IMR-90 (cell line): ENCODE data around the gene TECTA. TPM values are rescaled to one million over a fixed set of nuclear protein-coding genes. Genes with fewer than 3 reads are reported as not detected.

Source experiments
- ATAC-seq: fragments of 200-7000 bp; cut with Tn5 transposase; 2 replicates; pipeline ENCODE4 v1.9.1; 2020; ENCODE audit warnings: low read depth, mild to moderate bottlenecking, moderate library complexity
- BruUV-seq: library from RNA; stranded (reverse); fragments of 400-500 nt; replicated peaks from 2 replicates; lab custom pipeline; 2021; lab: Mats Ljungman, UMichigan
- CTCF ChIA-PET: fragments of 300-600 bp; formaldehyde crosslinking; extraction: SDS; loops from one replicate; lab custom pipeline; 2021; ENCODE audit warnings: antibody characterized with exemption; lab: Yijun Ruan, JAX
- POLR2A ChIA-PET: fragments of 300-600 bp; sonication (Branson Sonifier 250); formaldehyde crosslinking; loops from one replicate; lab custom pipeline; 2022; ENCODE audit warnings: antibody characterized with exemption; ENCODE audit not compliant: unreplicated experiment; lab: Charles Lee
- DNase-seq: peaks from one replicate; pipeline ENCODE4 v3.0.0; 2013
- H2AFZ ChIP-seq: replicated peaks from 2 replicates; pipeline ENCODE3; 2013; ENCODE audit warnings: low read length, mild to moderate bottlenecking; ENCODE audit not compliant: poor library complexity
- H2AK5ac ChIP-seq: 2 replicates; pipeline ENCODE4 v1.6.1; 2013; ENCODE audit warnings: low read depth, low read length, inconsistent platforms
- H2AK9ac ChIP-seq: replicated peaks from 2 replicates; pipeline ENCODE3; 2013; ENCODE audit warnings: mild to moderate bottlenecking, low read depth, low read length, moderate library complexity; ENCODE audit not compliant: poor library complexity
- H2BK120ac ChIP-seq: 2 replicates; pipeline ENCODE4 v1.6.1; 2013; ENCODE audit warnings: low read depth, low read length, inconsistent platforms
- H2BK15ac ChIP-seq: 3 replicates; pipeline ENCODE4 v1.6.1; 2013; ENCODE audit warnings: low read depth, low read length, inconsistent platforms
- H2BK20ac ChIP-seq: 2 replicates; pipeline ENCODE4 v1.6.1; 2013; ENCODE audit warnings: low read depth, mild to moderate bottlenecking, inconsistent platforms, low read length, moderate library complexity
- H2BK5ac ChIP-seq: 2 replicates; pipeline ENCODE4 v1.6.1; 2013; ENCODE audit warnings: mild to moderate bottlenecking, low read depth, low read length, inconsistent platforms; ENCODE audit not compliant: poor library complexity, severe bottlenecking
- H3K14ac ChIP-seq: replicated peaks from 2 replicates; pipeline ENCODE4 v1.6.1; 2013; ENCODE audit warnings: low read depth, low read length, inconsistent platforms
- H3K18ac ChIP-seq: 2 replicates; pipeline ENCODE4 v1.6.1; 2013; ENCODE audit warnings: low read depth, low read length, control low read depth
- H3K23ac ChIP-seq: 2 replicates; pipeline ENCODE4 v1.6.1; 2013; ENCODE audit warnings: low read depth, low read length, inconsistent platforms
- H3K27ac ChIP-seq: 2 replicates; pipeline ENCODE4 v1.5.1; 2013; ENCODE audit warnings: mild to moderate bottlenecking, control low read depth, low read length; ENCODE audit not compliant: insufficient read depth
- H3K27me3 ChIP-seq: 2 replicates; pipeline ENCODE4 v1.6.1; 2013; ENCODE audit warnings: low read length; ENCODE audit not compliant: control insufficient read depth, insufficient read depth
- H3K36me3 ChIP-seq: 2 replicates; pipeline ENCODE4 v1.6.1; 2013; ENCODE audit warnings: low read length, mixed read lengths; ENCODE audit not compliant: control insufficient read depth, insufficient read depth
- H3K4ac ChIP-seq: 2 replicates; pipeline ENCODE4 v1.6.1; 2013; ENCODE audit warnings: low read depth, low read length, inconsistent platforms
- H3K4me1 ChIP-seq: 2 replicates; pipeline ENCODE4 v1.6.1; 2013; ENCODE audit warnings: low read length, mixed read lengths; ENCODE audit not compliant: control insufficient read depth, insufficient read depth
- H3K4me2 ChIP-seq: 2 replicates; pipeline ENCODE4 v1.6.1; 2013; ENCODE audit warnings: low read depth, mild to moderate bottlenecking, control low read depth, low read length, moderate library complexity
- H3K4me3 ChIP-seq: 2 replicates; pipeline ENCODE4 v1.5.1; 2013; ENCODE audit warnings: low read depth, mild to moderate bottlenecking, control low read depth, low read length, moderate library complexity; ENCODE audit not compliant: insufficient read depth
- H3K56ac ChIP-seq: 2 replicates; pipeline ENCODE4 v1.6.1; 2013; ENCODE audit warnings: low read length, inconsistent platforms; ENCODE audit not compliant: insufficient read depth; ENCODE audit errors: extremely low read depth
- H3K79me1 ChIP-seq, 2 experiments: 2 replicates each; pipeline ENCODE4 v1.6.1; 2013; ENCODE audit warnings: low read length in 2 of 2, inconsistent platforms in 1 of 2, low read depth in 1 of 2
- H3K9ac ChIP-seq: 2 replicates; pipeline ENCODE4 v1.6.1; 2013; ENCODE audit warnings: low read depth, low read length, control low read depth
- H3K9me1 ChIP-seq: 2 replicates; pipeline ENCODE4 v1.6.1; 2013; ENCODE audit warnings: low read length, inconsistent platforms; ENCODE audit not compliant: insufficient read depth
- H3K9me3 ChIP-seq: 2 replicates; pipeline ENCODE4 v1.6.1; 2013; ENCODE audit warnings: low read length; ENCODE audit not compliant: control insufficient read depth, insufficient read depth
- H4K20me1 ChIP-seq: 2 replicates; pipeline ENCODE4 v1.6.1; 2013; ENCODE audit warnings: low read length, inconsistent platforms; ENCODE audit not compliant: insufficient read depth
- H4K5ac ChIP-seq: 2 replicates; pipeline ENCODE4 v1.6.1; 2013; ENCODE audit warnings: mild to moderate bottlenecking, low read depth, low read length, control low read depth
- H4K8ac ChIP-seq, 2 experiments: 2 replicates each; pipeline ENCODE4 v1.6.1; 2013; ENCODE audit warnings: low read depth in 2 of 2, low read length in 2 of 2, control low read depth in 1 of 2, inconsistent platforms in 1 of 2
- H4K91ac ChIP-seq: 2 replicates; pipeline ENCODE4 v1.6.1; 2013; ENCODE audit warnings: low read depth, low read length, inconsistent platforms; ENCODE audit not compliant: insufficient read depth
- CTCF ChIP-seq: conservative IDR thresholded peaks from 2 replicates; pipeline ENCODE4 v1.5.1; 2012; ENCODE audit warnings: mild to moderate bottlenecking, low read depth, low read length, improper control_type of control experiment
- POLR2A ChIP-seq: IDR thresholded peaks from 2 replicates; pipeline ENCODE4 v1.6.1; 2012; ENCODE audit warnings: mild to moderate bottlenecking, low read depth, low read length
- RAD21 ChIP-seq: IDR thresholded peaks from 2 replicates; pipeline ENCODE4 v1.6.1; 2012; ENCODE audit warnings: low read length, improper control_type of control experiment
- SMC3 ChIP-seq: fragments of 150-350 bp; IDR thresholded peaks from 2 replicates; pipeline ENCODE4 v1.6.1; 2016; ENCODE audit warnings: low read depth, mild to moderate bottlenecking, antibody characterized with exemption, low read length, moderate library complexity
- WGBS, 2 experiments: methylation state at CpG; one replicate each; pipeline versions ENCODE4 v1.1.5 to v1.1.7; 2013; ENCODE audit warnings: missing lambda C conversion rate in 2 of 2; ENCODE audit not compliant: insufficient read length in 1 of 2; ENCODE audit errors: extremely low coverage in 2 of 2; 5-methylcytosine and 5-hydroxymethylcytosine counted together
- dilution Hi-C: fragments of 300-500 bp; cut with HindIII; formaldehyde crosslinking; loops from one replicate; pipeline ENCODE4 v1.14.3; 2018; ENCODE audit warnings: low sequenced_read_pairs; ENCODE audit not compliant: unreplicated experiment
- in situ Hi-C: fragments of 300-500 bp; cut with MboI; formaldehyde crosslinking; loops from 3 replicates; pipeline ENCODE4 v1.14.3; 2019; ENCODE audit warnings: low sequenced_read_pairs, inconsistent platforms, mixed read lengths
- intact Hi-C: fragments of 100-400 bp; cut with micrococcal nuclease; formaldehyde crosslinking; loops from 2 replicates; pipeline ENCODE4 v1.10.0; 2022
- polyA plus RNA-seq, 3 experiments: library from polyadenylated mRNA; depleted of rRNA; stranded (reverse); fragments of >200 nt; gene quantifications; 2 replicates each; pipeline ENCODE4 v1.2.3, GENCODE V29; 2012; ENCODE audit warnings: low replicate concordance in 1 of 3
- total RNA-seq: library from RNA; depleted of rRNA; stranded (reverse); fragments of >200 nt; gene quantifications from 2 replicates; pipeline ENCODE4 v1.2.3, GENCODE V29; 2012

Gene TECTA
- total and polyA plus RNA-seq, 2 of the 4 experiments (the other 2 are of a cell fraction) = 0.17 to 0.18 TPM

GRCh38 chr11:121194731-121195596 is 93.9 kb downstream of the TECTA start:
- H2AFZ ChIP-seq = no peak overlapping the region
- DNase-seq = peak; percentile 64
- intact Hi-C loops (loop anchor here (1.0 to 10.0 kb wide), 6 partner anchors 263 to 860 kb away; partner anchors contain the start of genes ARHGEF12 and GRIK4), dilution Hi-C loops (no loop called here), in situ Hi-C loops (no loop called here)
- no peaks in the 10 kb centered on the region for H3K36me3 ChIP-seq
- H2AK5ac ChIP-seq = no peak overlapping the region
- no peak overlapping the region for H2BK120ac ChIP-seq
- POLR2A ChIA-PET = no interaction called here
- H2BK5ac ChIP-seq = no peak overlapping the region
- CTCF ChIA-PET = interaction anchor here (0.6 to 1.6 kb wide), 15 partner anchors 8 to 738 kb away, joined by 3 to 12 read pairs (median 3); no protein-coding TSS in a partner anchor
- no peak overlapping the region for H4K8ac ChIP-seq
- no peak overlapping the region for H3K9ac ChIP-seq
- H3K27ac ChIP-seq = no peak overlapping the region
- H3K18ac ChIP-seq = no peak overlapping the region
- no peak overlapping the region for H4K5ac ChIP-seq
- H3K23ac ChIP-seq = no peak overlapping the region
- BruUV-seq = no TSS peak
- no peak overlapping the region for H3K4ac ChIP-seq
- peak; percentile 98 for ATAC-seq
- no peak overlapping the region for H4K91ac ChIP-seq
- no peak overlapping the region for H2AK9ac ChIP-seq
- no peak overlapping the region for H3K14ac ChIP-seq
- TF ChIP-seq SMC3 (peak; percentile 56; the same call in 1 of the 2 replicates), POLR2A (no peak), RAD21 (peak; percentile 72), CTCF (peak; percentile 74)
- H2BK20ac ChIP-seq = no peak overlapping the region
- H3K9me3 ChIP-seq = no peaks in the 10 kb centered on the region
- no peaks in the 10 kb centered on the region for H3K9me1 ChIP-seq
- H3K56ac ChIP-seq = no peak overlapping the region
- H3K4me2 ChIP-seq = no peak overlapping the region
- no peak overlapping the region for H2BK15ac ChIP-seq
- H3K4me3 ChIP-seq = no peak overlapping the region
- WGBS, 2 experiments = 0% methylated on average over 1 of the region's 13 CpGs; no CpG with 5 or more reads in 1 of the 2 experiments
- H3K27me3 ChIP-seq = peaks cover 15% of the 10 kb centered on the region
- H3K4me1 ChIP-seq = no peaks in the 10 kb centered on the region
- no peaks in the 10 kb centered on the region for H4K20me1 ChIP-seq
- H3K79me1 ChIP-seq = no peaks in the 10 kb centered on the region
